Erythroblast (primary cell): ENCODE measurements around the gene EPHB3.
"Not testable (repeated sequence)": the region's sequence is repeated elsewhere in the genome, so short reads cannot be mapped to it uniquely, and the experiment has no call there.

Experiments used
- DNase-seq, 2 experiments: peaks; one replicate each; lab custom pipeline; 2025; lab: John Stamatoyannopoulos, UW
- GATA1 ChIP-seq: IDR thresholded peaks from 2 replicates; pipeline ENCODE4 v1.6.1; 2011; ENCODE audit warnings: low read depth, mild to moderate bottlenecking, control low read depth, low read length, moderate library complexity
- POLR2A ChIP-seq: IDR thresholded peaks from 2 replicates; pipeline ENCODE4 v1.6.1; 2011; ENCODE audit warnings: mild to moderate bottlenecking, low read length

The EPHB3 gene

DNA sequence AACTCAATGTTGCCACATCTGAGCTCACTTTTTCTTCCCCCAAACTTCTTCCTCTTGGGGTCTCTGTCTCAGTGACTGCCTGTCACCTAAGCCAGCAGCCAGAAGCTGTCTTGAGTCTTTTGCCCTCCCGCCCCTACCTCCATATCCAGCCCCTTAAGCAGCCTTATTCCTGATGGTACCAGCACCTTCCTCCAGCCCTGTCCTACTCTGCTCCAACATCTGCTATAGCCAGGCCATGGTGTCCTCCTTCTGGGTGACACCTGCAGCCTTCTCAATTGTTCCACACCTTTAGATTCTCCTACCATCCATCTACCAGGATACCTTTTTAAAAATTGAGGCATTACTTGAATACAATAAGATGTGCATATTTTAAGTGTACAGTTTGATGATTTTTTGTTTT is 53.8 kb downstream of the EPHB3 start:
- no peak for DNase-seq
- TF ChIP-seq GATA1 (no peak), POLR2A (no peak)

- no peak for DNase-seq
- TF ChIP-seq GATA1 (no peak), POLR2A (no peak)
Measured at GRCh38 chr3:184616436-184616835, 54.9 kb downstream of the EPHB3 start.

- not testable (repeated sequence) for DNase-seq
Measured at GRCh38 chr3:184617306-184617705, 55.7 kb downstream of the EPHB3 start.

- no peak for TF ChIP-seq POLR2A
- no peak for TF ChIP-seq GATA1
Measured at GRCh38 chr3:184618811-184619210, 57.2 kb downstream of the EPHB3 start.

GRCh38 chr3:184619369-184619768 is 57.8 kb downstream of the EPHB3 start:
- no peak for DNase-seq
- TF ChIP-seq GATA1 (no peak), POLR2A (no peak)

More at GRCh38 chr3:184618811-184619210, 57.2 kb downstream of the EPHB3 start:
- no peak for DNase-seq

DNA sequence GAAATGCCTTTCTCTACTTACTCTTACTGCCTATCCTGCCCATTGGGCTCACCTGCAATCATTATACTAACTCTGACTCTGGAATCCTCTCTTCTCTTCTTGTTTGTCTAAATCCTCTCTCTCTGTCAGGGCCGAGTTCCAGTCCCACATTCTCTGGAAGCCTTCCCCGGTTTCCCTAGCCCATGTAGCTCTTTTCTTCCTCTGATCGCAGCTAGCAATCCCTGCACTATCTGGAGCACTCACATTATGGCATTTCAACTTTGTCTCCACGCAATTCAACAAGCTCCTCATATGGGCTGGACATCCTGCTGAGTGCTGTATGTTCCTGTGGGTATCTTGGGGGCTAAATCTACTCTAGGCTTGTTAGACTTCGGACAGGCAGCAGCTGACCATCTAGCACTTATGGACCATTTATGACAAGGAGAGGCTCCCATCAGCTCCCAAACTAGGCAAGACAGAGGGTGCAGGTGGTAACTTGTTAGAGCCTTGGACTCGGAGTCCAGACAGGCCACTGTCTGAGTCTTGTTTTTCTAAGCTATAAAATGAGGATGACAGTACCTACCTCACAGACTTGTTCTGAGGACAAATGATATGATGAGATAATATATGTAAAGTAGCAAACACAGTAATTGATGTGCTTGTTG is 58.3 kb downstream of the EPHB3 start:
- TF ChIP-seq GATA1 (no peak), POLR2A (no peak)
- DNase-seq = no peak

GRCh38 chr3:184620475-184621119 is 59.0 kb downstream of the EPHB3 start:
- DNase-seq = no peak
- no peak for TF ChIP-seq POLR2A
- no peak for TF ChIP-seq GATA1

DNA sequence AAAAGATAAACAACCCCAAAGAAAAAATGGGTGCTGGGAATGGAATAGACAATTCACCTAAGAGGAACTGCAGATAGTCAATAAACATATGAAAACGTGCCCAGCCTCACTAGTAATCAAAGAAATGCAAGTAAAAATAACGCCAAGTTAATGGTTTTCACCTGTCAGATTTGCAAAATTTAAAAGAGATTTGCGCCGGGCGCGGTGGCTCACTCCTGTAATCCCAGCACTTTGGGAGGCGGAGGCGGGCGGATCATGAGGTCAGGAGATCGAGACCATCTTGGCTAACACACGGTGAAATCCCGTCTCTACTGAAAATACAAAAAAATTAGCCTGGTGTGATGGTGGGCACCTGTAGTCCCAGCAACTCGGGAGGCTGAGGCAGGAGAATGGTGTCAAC is 60.6 kb downstream of the EPHB3 start:
- not testable (repeated sequence) for DNase-seq

GRCh38 chr3:184626923-184627322 is 65.3 kb downstream of the EPHB3 start:
- no peak for DNase-seq
- TF ChIP-seq GATA1 (no peak), POLR2A (no peak)

DNA sequence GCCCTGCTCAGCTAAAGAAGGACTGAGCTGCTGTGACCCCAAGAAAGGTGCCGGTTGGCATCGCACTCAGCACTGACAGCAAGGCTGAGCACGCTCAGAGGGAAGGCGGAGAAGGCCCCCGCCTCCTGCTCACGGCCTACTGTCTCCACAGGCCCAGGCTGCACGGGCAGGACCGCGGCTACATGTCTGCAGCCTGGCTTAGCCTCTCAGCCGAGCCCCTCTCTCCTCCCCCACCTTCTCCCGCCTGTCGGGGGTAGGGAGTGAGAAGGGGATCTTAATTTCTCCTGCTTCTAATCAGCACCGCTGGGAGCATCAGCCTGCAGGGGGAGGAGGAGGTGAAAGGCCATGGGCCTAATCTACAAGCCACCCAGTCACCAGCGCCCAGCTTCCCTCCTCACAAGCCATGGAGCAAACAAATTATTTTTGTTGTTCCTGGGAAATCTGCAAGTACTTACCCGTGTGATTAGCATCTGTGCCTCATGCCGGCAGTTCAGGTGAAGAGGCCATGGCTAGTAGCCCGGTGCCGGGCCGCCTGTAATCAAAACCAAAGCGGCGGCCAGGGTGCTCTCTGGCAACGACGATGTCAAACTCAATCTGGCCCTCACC is 68.1 kb downstream of the EPHB3 start:
- TF ChIP-seq GATA1 (no peak), POLR2A (no peak)
- DNase-seq = no peak

- DNase-seq = no peak
- TF ChIP-seq GATA1 (no peak), POLR2A (no peak)
Measured at GRCh38 chr3:184630861-184631471, 69.4 kb downstream of the EPHB3 start.

GRCh38 chr3:184631472-184631861 is 69.9 kb downstream of the EPHB3 start:
- no peak for DNase-seq
- TF ChIP-seq GATA1 (no peak), POLR2A (no peak)
